GM23338 (cell line): Measurements from ENCODE around the gene MAP4K3. TPM values are rescaled to one million over a fixed set of nuclear protein-coding genes. Genes with fewer than 3 reads are reported as not detected.
A peak's percentile ranks its signal among the peaks of the same experiment; 100 is the strongest.

Source experiments
- ATAC-seq: fragments of 200-7000 bp; cut with Tn5 transposase; 3 replicates; pipeline ENCODE4 v1.9.1; 2020
- DNase-seq: peaks from one replicate; pipeline ENCODE4 v3.0.0-alpha.2; 2015; ENCODE audit warnings: low spot score
- H2AFZ ChIP-seq: fragments of 200-600 bp; sonication (generic); 2 replicates; pipeline ENCODE4 v1.8.0; 2016; ENCODE audit warnings: antibody characterized with exemption, mild to moderate bottlenecking, moderate library complexity
- H3F3A ChIP-seq: fragments of 200-600 bp; sonication (generic); replicated peaks from 2 replicates; pipeline ENCODE4 v1.8.0; 2017; ENCODE audit warnings: antibody characterized with exemption, mixed run types, low read depth
- H3K27ac ChIP-seq: fragments of 200-600 bp; sonication (generic); 2 replicates; pipeline ENCODE4 v1.6.1; 2016; ENCODE audit warnings: low read depth
- H3K27me3 ChIP-seq: fragments of 200-600 bp; sonication (generic); 2 replicates; pipeline ENCODE4 v1.8.0; 2016; ENCODE audit warnings: mild to moderate bottlenecking, mixed run types, moderate library complexity; ENCODE audit not compliant: insufficient read depth
- H3K36me3 ChIP-seq: fragments of 200-600 bp; sonication (generic); 2 replicates; pipeline ENCODE4 v1.8.0; 2016; ENCODE audit warnings: mild to moderate bottlenecking; ENCODE audit not compliant: insufficient read depth
- H3K4me1 ChIP-seq: fragments of 200-600 bp; sonication (generic); 2 replicates; pipeline ENCODE4 v1.8.0; 2016; ENCODE audit warnings: mild to moderate bottlenecking, moderate library complexity; ENCODE audit not compliant: insufficient read depth
- H3K4me2 ChIP-seq: fragments of 200-600 bp; sonication (generic); 2 replicates; pipeline ENCODE4 v1.7.1; 2017; ENCODE audit warnings: mixed run types
- H3K4me3 ChIP-seq: fragments of 200-600 bp; sonication (generic); 2 replicates; pipeline ENCODE4 v1.6.1; 2016; ENCODE audit warnings: mixed run types
- H3K79me2 ChIP-seq: fragments of 200-600 bp; sonication (generic); replicated peaks from 2 replicates; pipeline ENCODE4 v1.8.0; 2017; ENCODE audit warnings: mild to moderate bottlenecking; ENCODE audit not compliant: insufficient read depth
- H3K9me2 ChIP-seq: fragments of 200-600 bp; sonication (generic); 2 replicates; pipeline ENCODE4 v1.8.0; 2017; ENCODE audit not compliant: insufficient read depth
- H4K20me1 ChIP-seq: fragments of 200-600 bp; sonication (generic); replicated peaks from 2 replicates; pipeline ENCODE4 v1.8.0; 2017; ENCODE audit warnings: mild to moderate bottlenecking; ENCODE audit not compliant: insufficient read depth
- H3K27ac Mint-ChIP-seq: 2 replicates; pipeline ENCODE4 v1.8.0; 2020; ENCODE audit warnings: inconsistent platforms, mild to moderate bottlenecking, moderate library complexity, mixed read lengths
- H3K27me3 Mint-ChIP-seq: 3 replicates; pipeline ENCODE4 v1.8.0; 2022; ENCODE audit warnings: low read depth, mild to moderate bottlenecking, moderate library complexity, mixed read lengths, inconsistent platforms; ENCODE audit not compliant: insufficient read depth, poor library complexity
- H3K36me3 Mint-ChIP-seq: 3 replicates; pipeline ENCODE4 v1.8.0; 2021; ENCODE audit warnings: low read depth, mild to moderate bottlenecking, inconsistent platforms, moderate library complexity, mixed read lengths
- H3K4me1 Mint-ChIP-seq: 3 replicates; pipeline ENCODE4 v1.8.0; 2020; ENCODE audit warnings: mild to moderate bottlenecking, inconsistent platforms, mixed read lengths
- H3K4me3 Mint-ChIP-seq: 3 replicates; pipeline ENCODE4 v1.8.0; 2021; ENCODE audit warnings: moderate library complexity, mild to moderate bottlenecking, inconsistent platforms, mixed read lengths
- H3K9me3 Mint-ChIP-seq: 3 replicates; pipeline ENCODE4 v1.8.0; 2020; ENCODE audit warnings: moderate library complexity, mild to moderate bottlenecking, inconsistent platforms, mixed read lengths
- CREB1 ChIP-seq: fragments of 250-450 bp; sonication (Bioruptor Pico); IDR thresholded peaks from 2 replicates; pipeline ENCODE4 v1.5.0; 2020; ENCODE audit warnings: low read depth, mild to moderate bottlenecking, moderate library complexity
- EZH2phosphoT487 ChIP-seq: fragments of 200-600 bp; sonication (generic); IDR thresholded peaks from one replicate; pipeline ENCODE4 v1.8.1; 2018; ENCODE audit warnings: antibody characterized with exemption; ENCODE audit not compliant: unreplicated experiment
- JUNB ChIP-seq: IDR thresholded peaks from one replicate; pipeline ENCODE4 v1.6.1; 2016; ENCODE audit warnings: antibody characterized with exemption; ENCODE audit not compliant: unreplicated experiment
- NANOG ChIP-seq: IDR thresholded peaks from 2 replicates; pipeline ENCODE4 v1.6.1; 2016; ENCODE audit warnings: antibody characterized with exemption, borderline replicate concordance
- POLR2AphosphoS5 ChIP-seq: IDR thresholded peaks from 2 replicates; pipeline ENCODE4 v1.6.1; 2016; ENCODE audit warnings: antibody characterized with exemption, low read depth
- STAT1 ChIP-seq: IDR thresholded peaks from one replicate; pipeline ENCODE4 v1.6.1; 2016; ENCODE audit warnings: antibody characterized with exemption; ENCODE audit not compliant: unreplicated experiment
- ZNF114 ChIP-seq: fragments of 250-450 bp; sonication (Bioruptor Pico); IDR thresholded peaks from 2 replicates; pipeline ENCODE4 v1.5.0; 2020; ENCODE audit warnings: mild to moderate bottlenecking, moderate library complexity
- ZNF331 ChIP-seq: fragments of 250-450 bp; sonication (Bioruptor Pico); IDR thresholded peaks from 2 replicates; pipeline ENCODE4 v1.5.0; 2020; ENCODE audit warnings: low read depth, mild to moderate bottlenecking, moderate library complexity
- polyA plus RNA-seq: library from polyadenylated mRNA; unstranded; fragments of >200 nt; fragmentation: Nextera tagmentation; extraction: Ambion mirVana; gene quantifications from 2 replicates; pipeline ENCODE4 v1.2.1, GENCODE V29; 2016
- total RNA-seq: library from RNA; depleted of rRNA; stranded (reverse); fragments of >200 nt; shearing (Covaris generic); gene quantifications from 2 replicates; pipeline ENCODE4 v1.2.3, GENCODE V29; 2014
- TF ChIP-seq, protein P1 (sequence below): IDR thresholded peaks from one replicate; pipeline ENCODE4 v1.6.1; 2018; ENCODE audit warnings: antibody characterized with exemption; ENCODE audit not compliant: unreplicated experiment
- TF ChIP-seq, protein P2 (sequence below): IDR thresholded peaks from 2 replicates; pipeline ENCODE4 v1.6.1; 2016; ENCODE audit warnings: antibody characterized with exemption
- TF ChIP-seq, protein P3 (sequence below), 2 experiments: fragments of 200-600 bp in 1 of 2; sonication (generic) in 1 of 2; conservative IDR thresholded peaks; 2 replicates each; pipeline versions ENCODE4 v1.5.1 to v1.6.1; 2016 to 2017; ENCODE audit warnings: antibody characterized with exemption in 2 of 2, low read depth in 2 of 2, mild to moderate bottlenecking in 2 of 2, moderate library complexity in 1 of 2

MAP4K3 gene
- total and polyA plus RNA-seq, 2 experiments from 2014 or later = 33.0 to 90.7 TPM

- TF ChIP-seq CREB1 (CRISPR knock-in tag) = no peak
- no peak for TF ChIP-seq ZNF331 (CRISPR knock-in tag)
- TF ChIP-seq NANOG = no peak
- TF ChIP-seq JUNB = no peak
- TF ChIP-seq ZNF114 (CRISPR knock-in tag) = no peak
- TF ChIP-seq, protein P1, sequence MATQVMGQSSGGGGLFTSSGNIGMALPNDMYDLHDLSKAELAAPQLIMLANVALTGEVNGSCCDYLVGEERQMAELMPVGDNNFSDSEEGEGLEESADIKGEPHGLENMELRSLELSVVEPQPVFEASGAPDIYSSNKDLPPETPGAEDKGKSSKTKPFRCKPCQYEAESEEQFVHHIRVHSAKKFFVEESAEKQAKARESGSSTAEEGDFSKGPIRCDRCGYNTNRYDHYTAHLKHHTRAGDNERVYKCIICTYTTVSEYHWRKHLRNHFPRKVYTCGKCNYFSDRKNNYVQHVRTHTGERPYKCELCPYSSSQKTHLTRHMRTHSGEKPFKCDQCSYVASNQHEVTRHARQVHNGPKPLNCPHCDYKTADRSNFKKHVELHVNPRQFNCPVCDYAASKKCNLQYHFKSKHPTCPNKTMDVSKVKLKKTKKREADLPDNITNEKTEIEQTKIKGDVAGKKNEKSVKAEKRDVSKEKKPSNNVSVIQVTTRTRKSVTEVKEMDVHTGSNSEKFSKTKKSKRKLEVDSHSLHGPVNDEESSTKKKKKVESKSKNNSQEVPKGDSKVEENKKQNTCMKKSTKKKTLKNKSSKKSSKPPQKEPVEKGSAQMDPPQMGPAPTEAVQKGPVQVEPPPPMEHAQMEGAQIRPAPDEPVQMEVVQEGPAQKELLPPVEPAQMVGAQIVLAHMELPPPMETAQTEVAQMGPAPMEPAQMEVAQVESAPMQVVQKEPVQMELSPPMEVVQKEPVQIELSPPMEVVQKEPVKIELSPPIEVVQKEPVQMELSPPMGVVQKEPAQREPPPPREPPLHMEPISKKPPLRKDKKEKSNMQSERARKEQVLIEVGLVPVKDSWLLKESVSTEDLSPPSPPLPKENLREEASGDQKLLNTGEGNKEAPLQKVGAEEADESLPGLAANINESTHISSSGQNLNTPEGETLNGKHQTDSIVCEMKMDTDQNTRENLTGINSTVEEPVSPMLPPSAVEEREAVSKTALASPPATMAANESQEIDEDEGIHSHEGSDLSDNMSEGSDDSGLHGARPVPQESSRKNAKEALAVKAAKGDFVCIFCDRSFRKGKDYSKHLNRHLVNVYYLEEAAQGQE = no peak
- no peak for TF ChIP-seq STAT1
- TF ChIP-seq, protein P2, sequence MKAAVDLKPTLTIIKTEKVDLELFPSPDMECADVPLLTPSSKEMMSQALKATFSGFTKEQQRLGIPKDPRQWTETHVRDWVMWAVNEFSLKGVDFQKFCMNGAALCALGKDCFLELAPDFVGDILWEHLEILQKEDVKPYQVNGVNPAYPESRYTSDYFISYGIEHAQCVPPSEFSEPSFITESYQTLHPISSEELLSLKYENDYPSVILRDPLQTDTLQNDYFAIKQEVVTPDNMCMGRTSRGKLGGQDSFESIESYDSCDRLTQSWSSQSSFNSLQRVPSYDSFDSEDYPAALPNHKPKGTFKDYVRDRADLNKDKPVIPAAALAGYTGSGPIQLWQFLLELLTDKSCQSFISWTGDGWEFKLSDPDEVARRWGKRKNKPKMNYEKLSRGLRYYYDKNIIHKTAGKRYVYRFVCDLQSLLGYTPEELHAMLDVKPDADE = no peak
- no peak for TF ChIP-seq POLR2AphosphoS5
Observed at GRCh38 chr2:39419282-39420223, 17.5 kb downstream of the MAP4K3 start (continued).

GRCh38 chr2:39418491-39418890, 18.6 kb downstream of the MAP4K3 start:
- Histone ChIP-seq H4K20me1 (peaks cover 30% of the 10 kb centered on the region), H3K79me2 (peaks cover 99% of the 10 kb centered on the region), H2AFZ (no peak overlapping the region), H3F3A (no peaks in the 10 kb centered on the region), H3K4me1 (peaks cover 51% of the 10 kb centered on the region), H3K27ac (peak overlapping the region; percentile 30), H3K36me3 (no peaks in the 10 kb centered on the region), H3K4me3 (no peak overlapping the region), H3K9me2 (peaks cover 3% of the 10 kb centered on the region; the same call in 1 of the 2 replicates), H3K4me2 (no peak overlapping the region), H3K27me3 (no peaks in the 10 kb centered on the region)
- Mint-ChIP-seq H3K36me3 (peaks cover 2% of the 10 kb centered on the region; the same call in 1 of the 3 replicates), H3K27me3 (no peaks in the 10 kb centered on the region), H3K4me1 (peaks cover 39% of the 10 kb centered on the region), H3K27ac (peak overlapping the region; percentile 24; the same call in 1 of the 2 replicates), H3K9me3 (no peaks in the 10 kb centered on the region), H3K4me3 (no peak overlapping the region)
- no peak for ATAC-seq
- no peak for DNase-seq
- TF ChIP-seq POLR2AphosphoS5 (no peak), STAT1 (no peak), EZH2phosphoT487 (no peak), NANOG (no peak)
- TF ChIP-seq, protein P3, sequence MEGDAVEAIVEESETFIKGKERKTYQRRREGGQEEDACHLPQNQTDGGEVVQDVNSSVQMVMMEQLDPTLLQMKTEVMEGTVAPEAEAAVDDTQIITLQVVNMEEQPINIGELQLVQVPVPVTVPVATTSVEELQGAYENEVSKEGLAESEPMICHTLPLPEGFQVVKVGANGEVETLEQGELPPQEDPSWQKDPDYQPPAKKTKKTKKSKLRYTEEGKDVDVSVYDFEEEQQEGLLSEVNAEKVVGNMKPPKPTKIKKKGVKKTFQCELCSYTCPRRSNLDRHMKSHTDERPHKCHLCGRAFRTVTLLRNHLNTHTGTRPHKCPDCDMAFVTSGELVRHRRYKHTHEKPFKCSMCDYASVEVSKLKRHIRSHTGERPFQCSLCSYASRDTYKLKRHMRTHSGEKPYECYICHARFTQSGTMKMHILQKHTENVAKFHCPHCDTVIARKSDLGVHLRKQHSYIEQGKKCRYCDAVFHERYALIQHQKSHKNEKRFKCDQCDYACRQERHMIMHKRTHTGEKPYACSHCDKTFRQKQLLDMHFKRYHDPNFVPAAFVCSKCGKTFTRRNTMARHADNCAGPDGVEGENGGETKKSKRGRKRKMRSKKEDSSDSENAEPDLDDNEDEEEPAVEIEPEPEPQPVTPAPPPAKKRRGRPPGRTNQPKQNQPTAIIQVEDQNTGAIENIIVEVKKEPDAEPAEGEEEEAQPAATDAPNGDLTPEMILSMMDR (conservative IDR thresholded peaks at IDR 0.05; ENCODE audit: low read depth in 2 of 2) = no peak
